Activated T-cell treated with anti-CD3 and anti-CD28 coated beads, Interleukin-2, amount 50 U/mL, for 4 hours (primary cell): ENCODE data around the gene ITGAV. TPM values are rescaled to one million over a fixed set of nuclear protein-coding genes. Genes with fewer than 3 reads are reported as not detected.
A peak's percentile ranks its signal among the peaks of the same experiment; 100 is the strongest.

Source experiments
- ATAC-seq, 2 donors: fragments of 200-7000 bp; cut with Tn5 transposase; one replicate each; pipeline ENCODE4 v1.10.0; 2021
- DNase-seq: peaks from one replicate; pipeline ENCODE4 v3.0.0-alpha.2; 2020
- H3K27me3 Mint-ChIP-seq: one replicate; pipeline ENCODE4 v1.8.0; 2021; ENCODE audit warnings: low read depth, mixed read lengths
- H3K36me3 Mint-ChIP-seq: one replicate; pipeline ENCODE4 v1.8.0; 2022; ENCODE audit warnings: mixed read lengths; ENCODE audit not compliant: insufficient read depth
- H3K4me1 Mint-ChIP-seq: one replicate; pipeline ENCODE4 v1.8.0; 2021; ENCODE audit warnings: low read depth, mixed read lengths
- H3K4me3 Mint-ChIP-seq: one replicate; pipeline ENCODE4 v1.8.0; 2021; ENCODE audit warnings: mild to moderate bottlenecking, moderate library complexity, mixed read lengths
- H3K9me3 Mint-ChIP-seq: one replicate; pipeline ENCODE4 v1.8.0; 2021; ENCODE audit warnings: mixed read lengths
- total RNA-seq, 3 donors: library from RNA; stranded (reverse); gene quantifications; one replicate each; pipeline ENCODE4 v1.2.1, GENCODE V29; 2021

The ITGAV gene
- total RNA-seq, 3 donors from 2014 or later = 3.8 to 4.7 (median 4.0) TPM

DNA sequence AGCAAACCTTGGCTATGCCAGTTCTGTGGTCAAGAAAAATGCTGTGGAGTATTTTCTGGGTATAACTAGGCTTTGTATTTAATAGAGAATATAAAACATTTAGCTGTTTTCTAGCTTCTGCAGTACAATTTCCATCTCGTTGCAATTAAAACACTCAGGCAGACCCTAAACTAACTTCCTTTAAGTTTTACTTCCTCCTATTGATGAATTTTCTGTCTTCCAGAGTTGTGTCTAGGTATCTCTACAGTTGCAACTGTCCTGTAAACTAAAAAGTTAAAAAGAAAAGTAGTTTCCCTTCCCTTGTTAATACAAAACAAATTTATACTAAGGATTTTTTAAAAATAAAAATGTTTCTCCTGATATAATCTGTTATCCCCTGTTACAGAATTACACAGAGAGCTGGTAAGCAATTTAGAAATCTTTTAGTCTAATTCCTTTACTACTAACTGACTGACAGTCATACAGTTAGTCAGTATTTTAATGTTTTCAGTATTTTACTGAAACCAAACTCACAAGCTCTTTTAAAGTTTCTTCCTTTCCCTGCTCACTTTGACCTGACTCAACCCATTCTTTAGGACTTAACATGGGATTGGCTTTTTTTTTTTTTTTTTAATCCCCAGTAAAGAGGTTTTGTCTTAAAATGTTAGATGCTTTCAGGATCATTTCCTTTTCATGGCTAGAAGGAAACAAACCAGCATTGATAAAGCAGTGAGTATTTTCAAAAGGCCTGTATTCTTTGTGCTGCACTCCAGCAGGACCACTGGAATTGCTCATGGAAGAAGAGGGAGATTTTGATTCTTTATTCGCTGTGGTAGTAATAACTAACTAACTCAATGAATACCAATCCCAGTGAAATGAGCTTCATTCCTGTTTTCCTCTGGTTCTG lies 22.9 kb downstream of the ITGAV start:
- no peaks in the 10 kb centered on the region for H3K9me3 Mint-ChIP-seq
- H3K4me3 Mint-ChIP-seq = no peak overlapping the region
- no peaks in the 10 kb centered on the region for H3K4me1 Mint-ChIP-seq
- ATAC-seq = no peak
- no peak for DNase-seq
- H3K36me3 Mint-ChIP-seq = peaks cover 11% of the 10 kb centered on the region
- no peaks in the 10 kb centered on the region for H3K27me3 Mint-ChIP-seq

DNA sequence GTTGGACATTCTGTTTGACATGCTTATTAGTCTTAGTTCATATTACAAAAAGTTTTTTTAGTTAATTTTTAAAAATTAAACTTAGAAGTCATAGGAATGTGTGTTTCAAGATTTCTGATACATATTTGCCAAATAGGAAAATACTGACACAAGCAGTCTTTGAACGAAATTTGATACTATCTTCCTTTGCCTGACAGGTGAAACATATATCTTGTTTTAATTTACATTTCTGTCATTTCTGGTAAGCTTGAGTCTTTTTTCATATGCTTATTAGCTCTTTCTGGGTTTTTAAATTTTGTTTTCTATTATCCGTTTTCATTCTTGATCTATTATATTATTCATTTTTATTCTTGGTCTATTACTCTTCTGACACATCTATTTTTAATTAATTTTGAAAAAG lies 24.5 kb downstream of the ITGAV start:
- no peaks in the 10 kb centered on the region for H3K4me1 Mint-ChIP-seq
- no peaks in the 10 kb centered on the region for H3K9me3 Mint-ChIP-seq

DNA sequence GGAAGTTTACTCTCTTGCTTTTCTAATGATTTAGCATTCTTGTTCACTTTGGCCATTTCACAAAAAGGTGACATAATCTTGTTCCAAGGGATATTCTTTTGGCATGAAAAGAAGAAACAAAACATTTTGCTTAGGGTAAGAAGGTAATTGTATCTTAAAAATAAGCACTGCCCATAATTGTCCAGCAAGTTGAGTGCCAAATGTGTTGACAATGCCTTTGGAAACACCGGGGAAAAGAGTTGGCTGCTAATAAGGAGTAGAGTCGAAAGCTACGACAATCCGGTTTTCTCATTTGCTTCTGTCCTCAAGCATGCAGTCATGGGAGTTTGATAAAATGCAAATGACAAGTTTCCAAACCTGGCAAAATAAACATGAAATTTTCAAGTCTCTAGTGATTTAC lies 27.3 kb downstream of the ITGAV start:
- ATAC-seq (no peak), DNase-seq (no peak)
- peaks cover 4% of the 10 kb centered on the region for H3K36me3 Mint-ChIP-seq
- no peaks in the 10 kb centered on the region for H3K9me3 Mint-ChIP-seq
- no peaks in the 10 kb centered on the region for H3K27me3 Mint-ChIP-seq
- H3K4me1 Mint-ChIP-seq = no peaks in the 10 kb centered on the region
- H3K4me3 Mint-ChIP-seq = no peak overlapping the region

More for the DNA sequence above, 24.5 kb downstream of the ITGAV start:
- ATAC-seq (no peak), DNase-seq (no peak)
- H3K27me3 Mint-ChIP-seq = no peaks in the 10 kb centered on the region
- H3K36me3 Mint-ChIP-seq = peaks cover 7% of the 10 kb centered on the region
- H3K4me3 Mint-ChIP-seq = no peak overlapping the region

DNA sequence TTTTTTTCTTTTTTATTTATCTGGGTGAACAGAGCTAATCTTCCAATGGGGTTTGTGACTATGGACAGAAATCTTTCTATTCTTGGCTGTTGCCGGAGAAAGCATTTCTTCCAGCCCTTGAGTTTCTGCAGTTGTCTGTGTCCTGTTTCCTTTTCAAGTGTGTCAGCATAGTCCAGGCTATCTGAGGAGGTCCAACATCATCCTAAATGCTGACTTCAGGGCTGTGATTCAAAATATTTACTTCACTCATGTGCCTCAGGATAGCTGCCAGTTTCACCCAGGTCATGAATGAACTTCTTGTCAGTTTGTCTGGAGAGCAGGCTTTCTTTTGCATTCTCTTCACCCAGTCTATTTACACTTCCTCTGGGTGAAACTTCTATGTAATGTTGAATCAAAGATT lies 27.9 kb downstream of the ITGAV start:
- H3K4me1 Mint-ChIP-seq = no peaks in the 10 kb centered on the region
- ATAC-seq (no peak), DNase-seq (no peak)
- H3K4me3 Mint-ChIP-seq = no peak overlapping the region
- no peaks in the 10 kb centered on the region for H3K9me3 Mint-ChIP-seq
- no peaks in the 10 kb centered on the region for H3K27me3 Mint-ChIP-seq
- H3K36me3 Mint-ChIP-seq = peaks cover 4% of the 10 kb centered on the region

DNA sequence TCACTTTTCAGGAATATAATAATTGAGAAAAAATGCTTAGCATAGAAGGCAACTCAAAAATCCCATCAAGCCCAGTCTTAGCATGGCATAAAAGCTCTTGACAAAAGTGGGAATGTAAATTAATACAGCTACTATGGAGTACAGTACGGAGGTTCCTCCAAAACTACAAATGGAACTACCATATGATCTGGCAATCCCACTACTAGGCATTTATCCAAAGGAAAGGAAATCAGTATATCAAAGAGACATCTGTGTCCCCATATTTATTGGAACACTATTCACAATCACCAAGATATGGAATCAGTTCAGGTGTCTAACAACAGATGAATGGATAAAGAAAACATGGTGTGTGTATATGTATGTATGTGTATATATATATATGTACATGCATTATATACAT lies 28.8 kb downstream of the ITGAV start:
- ATAC-seq = no peak
- H3K4me3 Mint-ChIP-seq = no peak overlapping the region
- no peaks in the 10 kb centered on the region for H3K4me1 Mint-ChIP-seq
- H3K36me3 Mint-ChIP-seq = peaks cover 11% of the 10 kb centered on the region
- no peaks in the 10 kb centered on the region for H3K27me3 Mint-ChIP-seq
- no peaks in the 10 kb centered on the region for H3K9me3 Mint-ChIP-seq
- no peak for DNase-seq

DNA sequence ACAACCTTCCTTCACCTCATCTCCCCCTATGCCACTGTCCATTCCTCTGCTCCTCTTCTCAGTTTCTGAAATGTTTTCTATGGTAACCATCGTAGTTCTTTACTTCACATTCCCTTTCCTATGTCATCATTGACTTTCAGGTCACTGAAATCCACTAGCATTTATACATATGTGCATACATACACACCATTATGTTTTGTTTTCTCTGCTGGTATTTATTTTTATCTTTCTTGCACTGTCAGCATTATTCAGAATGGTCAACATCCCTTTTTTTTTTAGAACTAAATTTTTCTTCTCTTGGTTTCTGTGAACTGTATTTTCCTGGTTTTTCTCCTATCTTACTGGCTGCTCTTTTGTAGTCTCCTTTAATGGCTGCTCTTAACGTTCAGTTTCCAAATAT lies 33.2 kb downstream of the ITGAV start:
- Mint-ChIP-seq H3K9me3 (no peaks in the 10 kb centered on the region), H3K36me3 (peaks cover 22% of the 10 kb centered on the region), H3K27me3 (no peaks in the 10 kb centered on the region), H3K4me3 (no peak overlapping the region), H3K4me1 (no peaks in the 10 kb centered on the region)
- ATAC-seq = no peak
- DNase-seq = no peak

DNA sequence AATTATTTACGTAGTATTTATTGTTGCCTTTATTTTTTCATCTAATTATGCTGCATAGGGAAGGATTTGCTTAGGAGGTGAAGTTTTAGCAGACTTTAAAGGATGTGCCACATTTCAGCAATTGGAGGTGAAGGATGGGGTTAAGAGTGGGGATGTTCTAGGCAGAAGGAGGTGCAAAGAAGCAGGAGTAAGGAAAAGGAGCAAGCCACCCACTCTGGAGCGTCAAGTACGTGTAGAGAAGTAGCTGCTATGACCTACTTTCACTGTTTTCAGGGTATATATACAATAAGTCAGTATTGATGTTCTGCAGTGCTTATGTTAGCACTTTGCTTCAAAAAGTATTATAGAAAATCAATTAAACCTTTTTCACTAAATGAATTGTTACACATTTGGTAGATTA lies 34.4 kb downstream of the ITGAV start:
- Mint-ChIP-seq H3K4me1 (no peaks in the 10 kb centered on the region), H3K4me3 (no peak overlapping the region), H3K36me3 (peaks cover 20% of the 10 kb centered on the region), H3K9me3 (no peaks in the 10 kb centered on the region), H3K27me3 (no peaks in the 10 kb centered on the region)
- no peak for ATAC-seq
- no peak for DNase-seq

DNA sequence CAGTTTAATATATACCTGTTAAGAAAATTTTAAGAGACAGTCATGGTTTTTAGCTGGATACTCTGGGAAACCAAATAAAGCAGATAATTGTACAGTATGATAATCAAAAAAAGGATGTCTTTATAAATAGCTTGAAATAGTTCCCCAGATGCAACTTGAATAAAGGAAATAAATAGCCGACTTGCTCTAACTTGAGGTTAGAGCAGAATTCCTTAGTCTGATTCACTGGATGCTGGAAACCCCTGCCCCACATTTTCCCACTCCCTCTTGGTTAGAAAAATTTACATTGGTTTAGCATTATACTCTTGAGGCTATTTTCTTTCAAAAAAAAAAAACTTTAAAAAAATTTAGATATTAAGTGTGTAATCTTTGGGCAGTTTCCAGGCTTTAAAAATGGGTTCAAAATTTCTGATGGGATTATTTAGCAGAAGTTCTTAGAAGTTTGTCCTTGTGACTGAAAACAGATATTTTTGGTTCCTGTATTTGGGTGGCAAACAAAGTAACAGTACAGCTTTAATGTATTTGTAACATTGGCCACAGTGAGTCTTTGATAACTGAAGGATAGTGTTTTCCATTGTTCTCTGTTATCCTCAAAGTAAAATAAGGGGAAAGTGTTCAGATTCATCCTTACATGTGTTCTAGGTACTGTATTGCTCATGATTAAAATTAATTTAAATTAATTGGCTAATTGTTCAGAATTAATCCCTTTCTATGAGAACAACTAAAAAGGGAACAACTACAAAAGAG lies 39.6 kb downstream of the ITGAV start:
- DNase-seq = no peak
- H3K27me3 Mint-ChIP-seq = no peaks in the 10 kb centered on the region
- peaks cover 6% of the 10 kb centered on the region for H3K36me3 Mint-ChIP-seq
- ATAC-seq = no peak
- H3K9me3 Mint-ChIP-seq = no peaks in the 10 kb centered on the region
- H3K4me1 Mint-ChIP-seq = no peaks in the 10 kb centered on the region
- H3K4me3 Mint-ChIP-seq = no peak overlapping the region

DNA sequence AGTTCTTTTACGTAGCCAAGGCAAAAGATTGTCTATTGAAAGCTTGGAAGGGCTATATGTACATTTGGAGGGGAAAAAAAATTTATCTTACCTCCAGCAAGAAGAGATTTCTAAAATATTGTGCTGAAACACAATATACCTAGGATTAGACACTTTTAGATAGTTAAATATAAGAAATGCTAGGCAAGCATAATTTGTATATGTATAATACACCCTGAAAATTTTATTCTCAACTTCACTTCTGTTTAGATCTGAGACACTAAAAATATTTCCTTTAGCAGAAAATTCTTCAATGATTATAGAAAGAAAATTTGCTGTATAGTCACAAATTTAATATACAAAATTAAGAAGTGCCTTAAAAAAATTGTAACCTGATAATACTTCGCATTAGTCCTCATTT lies 42.6 kb downstream of the ITGAV start:
- Mint-ChIP-seq H3K4me1 (no peaks in the 10 kb centered on the region), H3K27me3 (no peaks in the 10 kb centered on the region), H3K4me3 (no peak overlapping the region), H3K36me3 (peaks cover 1% of the 10 kb centered on the region), H3K9me3 (no peaks in the 10 kb centered on the region)
- ATAC-seq (no peak), DNase-seq (no peak)

DNA sequence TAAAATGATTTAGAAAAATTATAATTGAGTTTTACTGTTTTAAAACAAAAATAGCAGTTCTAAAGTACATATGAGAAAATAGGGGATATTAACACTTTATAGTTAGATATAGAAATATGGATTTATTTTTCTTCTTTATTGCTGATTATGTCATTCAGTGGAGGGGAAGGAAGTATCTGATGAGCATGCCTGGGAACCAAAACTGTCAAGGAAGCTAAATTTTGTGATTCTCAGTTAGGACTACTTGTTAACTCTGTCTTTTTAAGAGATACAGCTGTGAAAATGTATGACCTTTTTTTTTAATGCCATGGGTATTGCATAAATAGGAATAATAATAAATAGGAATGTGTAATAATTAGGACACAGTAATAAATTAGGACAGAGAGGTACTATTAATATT lies 44.8 kb downstream of the ITGAV start:
- DNase-seq (no peak), ATAC-seq (no peak)
- Mint-ChIP-seq H3K9me3 (no peaks in the 10 kb centered on the region), H3K27me3 (no peaks in the 10 kb centered on the region), H3K4me1 (peaks cover 9% of the 10 kb centered on the region), H3K36me3 (peaks cover 3% of the 10 kb centered on the region), H3K4me3 (no peak overlapping the region)

DNA sequence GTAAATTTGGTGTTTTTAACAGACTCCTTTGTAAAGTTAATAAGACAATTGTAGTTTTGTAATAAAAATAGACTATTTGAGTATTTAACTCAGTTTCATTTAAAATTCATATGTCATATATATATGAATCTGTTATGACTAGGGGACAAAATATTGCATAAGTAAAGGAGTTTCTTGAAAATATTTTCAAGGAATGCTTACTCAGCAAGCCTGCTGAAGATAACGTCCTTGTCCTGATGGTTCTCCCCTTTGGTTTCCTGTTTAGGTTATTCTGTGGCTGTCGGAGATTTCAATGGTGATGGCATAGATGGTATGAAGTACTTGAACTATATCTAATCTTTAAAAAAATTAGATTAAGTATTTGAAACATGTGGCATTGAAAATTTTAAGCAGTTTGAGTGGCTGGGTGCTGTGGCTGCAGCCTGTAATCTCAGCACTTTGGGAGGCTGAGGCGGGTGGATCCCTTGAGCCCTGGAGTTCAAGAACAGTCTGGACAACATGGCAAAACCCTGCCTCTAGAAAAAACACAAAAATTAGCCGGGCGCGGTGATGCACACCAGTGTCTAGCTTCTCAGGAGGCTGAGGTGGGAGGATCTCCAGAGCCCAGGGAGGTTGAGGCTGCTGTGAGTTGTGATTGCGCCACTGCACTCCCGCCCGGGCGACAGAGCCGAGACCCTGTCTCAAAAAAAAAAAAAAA lies 47.1 kb downstream of the ITGAV start:
- no peak for ATAC-seq
- no peaks in the 10 kb centered on the region for H3K9me3 Mint-ChIP-seq
- H3K4me1 Mint-ChIP-seq = peaks cover 21% of the 10 kb centered on the region
- no peak overlapping the region for H3K4me3 Mint-ChIP-seq
- no peak for DNase-seq
- peaks cover 3% of the 10 kb centered on the region for H3K36me3 Mint-ChIP-seq
- no peaks in the 10 kb centered on the region for H3K27me3 Mint-ChIP-seq

DNA sequence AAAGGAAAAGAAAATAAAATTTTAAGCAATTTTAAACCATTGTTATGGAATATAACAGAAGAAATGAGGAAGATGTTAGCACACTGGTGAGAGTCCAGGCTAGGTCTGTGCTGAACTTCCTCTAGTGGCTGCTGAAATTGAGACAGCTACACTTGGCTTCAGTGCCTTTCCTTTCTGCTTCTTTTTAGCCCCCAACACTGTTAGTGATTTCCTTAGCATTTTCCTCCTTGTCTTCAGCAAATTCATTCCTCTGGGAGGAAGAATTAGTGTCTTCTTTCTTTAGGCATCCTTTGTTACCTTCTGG lies 47.6 kb downstream of the ITGAV start:
- peaks cover 3% of the 10 kb centered on the region for H3K36me3 Mint-ChIP-seq
- DNase-seq (no peak), ATAC-seq (no peak)
- H3K9me3 Mint-ChIP-seq = no peaks in the 10 kb centered on the region
- H3K4me3 Mint-ChIP-seq = no peak overlapping the region
- no peaks in the 10 kb centered on the region for H3K27me3 Mint-ChIP-seq
- H3K4me1 Mint-ChIP-seq = peaks cover 21% of the 10 kb centered on the region

DNA sequence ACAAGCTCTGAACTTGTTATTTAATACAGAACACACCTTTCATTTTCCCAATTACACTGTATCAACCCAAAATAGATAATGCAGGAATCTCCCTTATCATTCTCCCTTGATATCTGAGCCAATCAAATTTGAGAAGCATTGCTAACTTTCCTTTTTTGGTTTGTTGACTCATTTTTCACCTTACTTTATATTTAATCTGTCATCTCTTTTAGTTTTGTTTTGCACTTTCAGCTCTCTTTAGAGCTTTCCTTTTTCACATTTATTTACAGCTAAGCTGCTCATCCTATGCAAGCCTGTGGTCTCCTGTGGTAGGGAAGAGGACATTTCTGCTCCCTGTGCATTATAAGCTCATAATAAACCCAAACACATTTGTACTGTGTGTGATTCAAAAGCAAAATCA lies 50.1 kb downstream of the ITGAV start:
- Mint-ChIP-seq H3K4me1 (peaks cover 21% of the 10 kb centered on the region), H3K27me3 (no peaks in the 10 kb centered on the region), H3K9me3 (no peaks in the 10 kb centered on the region), H3K4me3 (no peak overlapping the region), H3K36me3 (peaks cover 7% of the 10 kb centered on the region)
- no peak for DNase-seq
- ATAC-seq = peak; percentile 83 to 84

DNA sequence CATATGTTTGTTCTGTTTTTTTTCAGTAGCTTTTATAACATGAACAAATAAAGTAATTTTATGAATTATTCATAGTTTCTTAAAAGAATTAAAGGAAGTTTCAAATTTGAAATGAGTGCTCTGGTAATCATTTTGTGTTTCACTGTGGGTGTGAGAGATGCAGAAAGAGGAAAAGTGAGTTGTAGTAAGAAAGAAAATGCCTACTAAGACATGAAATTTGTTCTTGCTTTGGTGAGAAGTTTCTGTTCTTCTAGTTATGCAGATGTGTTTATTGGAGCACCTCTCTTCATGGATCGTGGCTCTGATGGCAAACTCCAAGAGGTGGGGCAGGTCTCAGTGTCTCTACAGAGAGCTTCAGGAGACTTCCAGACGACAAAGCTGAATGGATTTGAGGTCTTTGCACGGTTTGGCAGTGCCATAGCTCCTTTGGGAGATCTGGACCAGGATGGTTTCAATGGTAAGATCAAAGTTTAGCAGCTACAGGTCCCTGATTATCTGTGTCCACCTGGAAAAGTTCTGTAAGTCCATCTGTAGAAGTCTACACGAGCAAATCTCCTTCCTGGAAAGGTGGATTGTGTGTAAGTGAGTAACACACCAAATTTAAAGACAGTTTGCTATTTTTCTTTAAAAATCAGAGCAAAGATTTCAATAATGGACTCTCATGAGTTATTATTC lies 51.4 kb downstream of the ITGAV start:
- no peak overlapping the region for H3K4me3 Mint-ChIP-seq
- DNase-seq = no peak
- ATAC-seq = peak; percentile 23 to 32
- peaks cover 7% of the 10 kb centered on the region for H3K36me3 Mint-ChIP-seq
- H3K27me3 Mint-ChIP-seq = no peaks in the 10 kb centered on the region
- H3K4me1 Mint-ChIP-seq = peaks cover 21% of the 10 kb centered on the region
- H3K9me3 Mint-ChIP-seq = no peaks in the 10 kb centered on the region
